ENCODE data around the gene LIMS2.

- no peak for TF ChIP-seq CTCF (IDR thresholded peaks at IDR 0.05; ENCODE audit: control extremely low read depth in 1 of 3, insufficient read depth in 1 of 3, low read depth in 1 of 3, low read length in 3 of 3)
- no peak for TF ChIP-seq POLR2A (IDR thresholded peaks at IDR 0.05; ENCODE audit: control extremely low read depth in 1 of 2, low read depth in 2 of 2, low read length in 2 of 2)
- no peak for TF ChIP-seq BRCA1 (IDR thresholded peaks at IDR 0.05; ENCODE audit: low read depth, low read length)
- no peak for TF ChIP-seq POLR2AphosphoS5 (IDR thresholded peaks at IDR 0.05; ENCODE audit: low read depth, low read length)
- no peak for TF ChIP-seq SIRT6 (IDR thresholded peaks at IDR 0.05; ENCODE audit: low read length)
- TF ChIP-seq USF2 (IDR thresholded peaks at IDR 0.05; ENCODE audit: low read length) = no peak
- TF ChIP-seq RBBP5 (IDR thresholded peaks at IDR 0.05; ENCODE audit: borderline replicate concordance, low read depth, low read length) = no peak
- TF ChIP-seq JUN (IDR thresholded peaks at IDR 0.05; ENCODE audit: low read depth, low read length) = no peak
- no peak for TF ChIP-seq SP2 (IDR thresholded peaks at IDR 0.05; ENCODE audit: low read length)
- TF ChIP-seq CEBPB (IDR thresholded peaks at IDR 0.05; ENCODE audit: low read depth, low read length) = no peak
- no peak for TF ChIP-seq KDM1A (IDR thresholded peaks at IDR 0.05; ENCODE audit: borderline replicate concordance, low read length)
- no peak for TF ChIP-seq GABPA (IDR thresholded peaks at IDR 0.05; ENCODE audit: borderline replicate concordance, insufficient read depth, low read length)
Observed at GRCh38 chr2:127683757-127684156, 8.4 kb upstream of the LIMS2 start.
